NCI-H1417 treated with DMSO at 0.1 percent for 48 hours (cell line): Measurements from ENCODE around the gene SYNGR4.
A peak's percentile ranks its signal among the peaks of the same experiment; 100 is the strongest.

Experiments used
- DNase-seq: peaks from one replicate; lab custom pipeline; 2025; lab: John Stamatoyannopoulos, UW

The SYNGR4 gene

DNA sequence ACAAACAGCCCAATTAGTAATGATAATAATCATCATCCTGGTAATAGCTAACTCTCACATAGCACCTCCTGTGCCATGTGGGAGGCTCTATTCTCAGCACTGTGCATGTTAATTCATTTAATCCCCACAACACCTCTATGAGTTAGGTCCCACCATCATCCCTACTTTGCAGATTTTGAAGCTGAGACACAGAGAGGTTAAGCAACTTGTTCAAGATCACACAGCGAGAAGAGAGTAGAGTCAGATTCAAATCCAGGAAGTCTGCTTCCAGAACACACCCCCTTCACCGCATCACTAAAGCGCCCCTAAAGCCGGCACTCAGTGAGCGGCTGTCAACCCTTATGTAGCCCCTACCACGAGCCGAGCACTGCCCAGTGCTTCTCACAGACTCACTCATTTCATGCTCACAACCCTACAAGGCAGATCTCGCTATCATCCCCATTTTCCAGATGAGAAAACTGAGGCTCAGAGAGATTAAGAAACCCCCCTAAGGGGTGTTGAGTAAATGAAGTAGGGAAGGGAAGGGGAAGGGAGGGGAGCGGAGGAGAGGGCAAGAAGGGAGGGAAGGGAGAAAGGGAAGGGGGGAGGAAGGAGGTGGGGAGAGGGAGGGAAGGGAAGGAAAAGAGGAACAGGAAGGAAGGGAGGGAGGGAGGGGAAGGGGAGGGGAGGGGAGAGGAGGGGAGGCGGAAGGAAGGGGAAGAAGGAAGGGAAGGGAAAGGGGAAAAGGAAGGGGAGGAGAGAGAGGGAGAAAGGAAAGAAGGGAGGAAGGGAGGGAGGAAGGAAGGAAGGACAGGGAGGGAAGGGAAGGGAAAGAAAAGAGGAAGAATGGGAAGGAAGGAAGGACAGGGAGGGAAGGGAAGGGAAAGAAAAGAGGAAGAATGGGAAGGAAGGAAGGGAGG lies 22.4 kb upstream of the SYNGR4 start:
- no peak for DNase-seq

DNA sequence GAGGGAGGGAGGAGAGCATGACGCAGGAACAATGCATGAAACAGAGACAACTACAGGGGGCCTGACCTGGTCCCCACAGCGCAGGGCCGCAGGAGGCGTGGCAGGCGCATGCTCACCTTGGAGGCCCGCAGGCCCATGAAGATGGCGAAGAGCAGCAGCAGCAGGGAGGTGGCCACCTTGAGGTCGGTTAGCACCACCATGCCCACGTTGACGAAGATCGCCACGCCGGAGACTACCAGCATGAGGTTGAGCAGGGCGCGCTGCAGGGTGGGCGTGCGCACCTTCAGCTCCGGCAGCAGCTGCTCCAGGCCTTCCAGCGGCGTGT lies 21.8 kb upstream of the SYNGR4 start:
- DNase-seq = no peak

DNA sequence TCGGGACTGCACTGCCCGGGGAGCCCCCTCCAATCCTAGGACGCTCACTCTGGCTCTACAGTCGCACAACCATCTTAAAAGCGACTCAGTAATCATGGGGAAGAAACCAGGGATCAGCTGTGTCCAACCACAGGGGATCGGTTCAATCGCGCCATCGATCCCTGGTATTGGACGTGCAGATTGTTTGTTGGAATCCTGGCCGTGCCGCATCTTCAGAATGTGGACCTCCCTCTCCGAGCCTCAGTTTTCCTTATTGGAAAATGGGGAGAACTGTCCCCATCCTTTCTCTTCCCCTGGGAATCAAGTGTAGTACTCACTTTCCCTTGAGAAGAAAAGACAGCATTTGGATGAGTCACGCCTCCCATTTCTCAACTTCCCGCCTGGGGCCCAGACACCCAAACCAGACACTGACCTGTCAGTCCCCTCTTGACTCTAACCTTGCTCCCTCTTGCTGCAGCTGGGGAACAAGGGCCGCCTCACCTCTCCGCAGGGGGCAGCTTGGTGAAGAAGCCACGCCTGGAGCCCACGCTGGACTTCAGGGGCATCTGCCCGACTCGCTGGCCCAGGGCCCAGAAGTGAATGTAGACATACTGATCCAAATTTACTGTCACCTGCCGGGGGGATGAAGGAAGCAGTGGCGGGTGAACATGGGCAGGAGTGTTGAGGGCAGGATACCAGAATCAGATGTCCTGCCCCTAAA lies 21.2 kb upstream of the SYNGR4 start:
- no peak for DNase-seq

DNA sequence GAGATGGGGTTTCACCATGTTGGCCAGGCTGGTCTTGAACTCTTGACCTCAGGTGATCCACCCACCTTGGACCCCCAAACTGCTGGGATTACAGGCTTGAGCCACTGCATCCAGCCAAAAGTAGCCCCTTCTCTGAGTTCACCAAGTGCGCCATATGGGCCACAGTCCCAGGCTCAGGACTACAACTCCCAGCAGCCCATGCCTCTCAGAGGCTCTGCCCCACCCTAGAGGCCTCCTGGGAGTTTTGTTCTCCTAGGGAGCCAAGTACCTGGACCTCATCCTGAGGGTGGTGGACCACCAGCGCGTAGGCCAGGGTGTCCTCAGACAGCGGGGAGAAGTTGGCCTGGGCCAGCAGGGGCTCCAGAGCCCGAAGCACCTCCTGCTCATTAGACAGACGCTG lies 19.3 kb upstream of the SYNGR4 start:
- no peak for DNase-seq

DNA sequence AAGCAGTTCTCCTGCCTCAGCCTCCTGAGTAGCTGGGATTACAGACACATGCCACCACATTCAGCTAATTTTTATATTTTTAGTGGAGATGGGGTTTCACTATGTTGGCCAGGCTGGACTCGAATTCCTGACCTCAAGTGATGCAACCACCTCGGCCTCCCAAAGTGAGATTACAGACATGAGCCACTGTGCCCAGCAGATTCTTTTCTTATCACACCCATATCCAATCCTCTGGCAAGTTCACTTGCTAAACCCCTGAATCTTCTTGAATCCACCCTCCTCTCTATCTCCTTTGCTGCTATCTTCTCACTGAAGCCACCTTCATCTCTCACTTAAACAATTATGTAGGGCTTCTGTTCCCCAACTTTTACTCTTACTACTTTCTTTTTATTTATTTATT lies 18.0 kb upstream of the SYNGR4 start:
- DNase-seq = no peak

DNA sequence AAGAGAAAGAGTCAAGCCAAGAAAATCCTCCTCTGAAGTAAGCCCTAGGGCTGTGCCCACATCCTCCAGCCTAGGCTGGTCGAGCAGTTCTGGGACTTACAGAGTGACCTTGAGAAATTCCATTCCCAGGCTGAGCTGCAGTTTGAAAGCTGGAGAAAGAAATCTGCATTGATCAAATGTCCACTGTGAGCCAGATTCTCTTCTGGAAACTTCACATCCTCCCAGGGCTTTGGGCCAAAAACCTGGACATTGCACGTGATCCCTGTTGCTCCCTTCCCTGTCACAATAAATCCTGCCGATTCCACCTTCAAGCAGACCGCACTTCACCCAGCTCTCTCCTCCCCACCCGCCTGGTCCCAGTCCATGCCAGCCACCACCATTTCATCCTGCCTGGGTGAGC lies 16.1 kb upstream of the SYNGR4 start:
- DNase-seq = no peak

DNA sequence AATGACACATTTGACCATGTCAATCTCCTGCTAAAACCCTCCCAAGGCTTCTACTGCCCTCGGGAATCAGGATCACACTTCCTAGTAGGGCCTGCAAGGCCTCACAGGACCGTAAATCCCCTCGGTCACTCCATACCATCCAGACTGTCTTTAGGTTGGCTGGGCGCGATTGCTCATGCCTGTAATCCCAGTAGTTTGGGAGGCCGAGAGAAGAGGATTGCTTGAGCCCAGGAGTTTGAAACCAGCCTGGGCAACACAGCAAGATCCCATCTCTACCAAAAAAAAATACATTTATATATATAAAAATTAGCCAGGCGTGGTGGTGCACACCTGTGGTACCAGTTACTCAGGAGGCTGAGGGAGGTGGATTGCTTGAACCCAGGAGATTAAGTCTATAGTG lies 15.4 kb upstream of the SYNGR4 start:
- no peak for DNase-seq

DNA sequence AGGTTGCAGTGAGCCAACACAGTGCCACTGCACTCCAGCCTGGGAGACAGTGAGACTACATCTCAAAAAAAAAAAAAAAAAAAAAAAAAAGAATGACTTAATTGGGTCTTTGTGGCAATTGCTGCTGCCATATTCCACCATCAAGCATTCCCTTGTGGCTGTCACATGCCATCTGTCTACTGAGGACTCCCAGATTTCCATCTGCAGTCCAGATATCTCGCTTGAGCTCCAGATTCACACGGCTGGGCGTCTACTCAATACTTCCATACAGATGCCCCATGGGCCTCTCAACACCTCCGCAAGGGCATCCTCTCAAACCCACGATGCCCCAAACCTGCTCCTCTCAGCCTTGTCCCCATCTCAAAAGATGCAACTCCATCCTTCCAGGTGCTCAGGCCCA lies 13.3 kb upstream of the SYNGR4 start:
- DNase-seq = no peak

DNA sequence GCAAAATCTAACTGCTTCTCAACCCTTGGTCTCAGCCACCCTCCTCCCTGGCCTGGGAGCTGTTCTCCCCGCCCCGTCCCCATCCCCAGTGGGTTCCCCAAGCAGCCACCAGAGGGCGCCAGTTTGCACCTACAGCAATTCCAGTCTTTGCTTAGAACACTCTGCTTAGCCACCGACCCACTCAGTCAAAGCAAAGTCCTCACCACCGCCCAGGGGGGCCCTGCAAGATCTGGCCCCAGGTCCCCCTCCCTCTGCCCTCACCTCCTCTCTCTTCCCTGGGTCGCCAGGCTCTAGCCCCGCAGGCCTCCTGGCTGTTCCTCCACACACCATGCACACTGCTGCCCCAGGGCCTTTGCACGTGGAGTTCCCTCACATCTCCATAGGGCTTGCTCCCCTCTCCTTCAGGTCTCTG lies 12.8 kb upstream of the SYNGR4 start:
- no peak for DNase-seq

DNA sequence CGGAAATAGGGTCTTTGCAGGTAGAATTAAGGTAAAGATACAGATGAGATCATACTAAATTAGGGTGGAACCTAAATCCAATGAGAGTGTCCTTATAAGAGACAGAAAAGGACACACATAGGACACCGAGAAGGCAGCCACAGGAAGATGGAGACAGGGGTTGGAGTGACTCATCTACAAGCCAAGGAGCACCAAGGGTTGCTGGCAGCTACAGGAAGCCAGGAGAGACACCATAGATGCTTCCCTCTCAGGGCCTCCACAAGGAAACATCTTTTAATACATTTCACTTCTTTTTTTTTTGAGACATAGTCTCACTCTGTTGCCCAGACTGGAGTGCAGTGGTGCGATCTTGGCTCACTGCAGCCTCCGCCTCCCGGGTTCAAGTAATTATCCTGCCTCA lies 10.5 kb upstream of the SYNGR4 start:
- DNase-seq = no peak

DNA sequence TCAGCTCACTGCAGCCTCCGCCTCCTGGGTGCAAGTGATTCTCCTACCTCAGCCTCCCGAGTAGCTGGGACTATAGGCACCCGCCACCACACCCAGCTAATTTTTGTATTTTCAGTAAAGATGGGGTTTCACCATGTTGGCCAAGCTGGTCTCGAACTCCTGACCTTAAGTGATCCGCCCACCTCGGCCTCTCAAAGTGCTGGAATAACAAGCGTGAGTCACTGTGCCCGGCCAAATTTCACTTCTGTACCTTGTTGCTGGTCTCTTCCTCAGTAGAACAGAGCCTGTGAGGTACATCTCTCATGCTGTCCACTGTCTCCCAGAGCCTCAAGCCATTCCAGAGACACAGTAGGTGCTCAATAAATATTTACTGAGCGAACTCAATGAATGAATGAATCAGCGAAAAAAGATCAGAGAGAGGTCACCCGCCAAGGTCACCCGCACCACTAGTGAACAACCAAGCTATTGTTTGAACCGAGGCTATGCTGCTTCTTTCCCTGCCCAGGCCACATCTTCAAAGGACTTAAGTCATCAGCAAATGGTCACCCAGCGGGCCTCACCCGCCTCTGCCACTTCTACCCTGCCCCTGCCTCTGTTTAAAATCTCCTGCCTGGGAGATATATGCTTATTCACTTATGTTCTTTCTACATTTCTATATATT lies 9.7 kb upstream of the SYNGR4 start:
- DNase-seq = no peak

DNA sequence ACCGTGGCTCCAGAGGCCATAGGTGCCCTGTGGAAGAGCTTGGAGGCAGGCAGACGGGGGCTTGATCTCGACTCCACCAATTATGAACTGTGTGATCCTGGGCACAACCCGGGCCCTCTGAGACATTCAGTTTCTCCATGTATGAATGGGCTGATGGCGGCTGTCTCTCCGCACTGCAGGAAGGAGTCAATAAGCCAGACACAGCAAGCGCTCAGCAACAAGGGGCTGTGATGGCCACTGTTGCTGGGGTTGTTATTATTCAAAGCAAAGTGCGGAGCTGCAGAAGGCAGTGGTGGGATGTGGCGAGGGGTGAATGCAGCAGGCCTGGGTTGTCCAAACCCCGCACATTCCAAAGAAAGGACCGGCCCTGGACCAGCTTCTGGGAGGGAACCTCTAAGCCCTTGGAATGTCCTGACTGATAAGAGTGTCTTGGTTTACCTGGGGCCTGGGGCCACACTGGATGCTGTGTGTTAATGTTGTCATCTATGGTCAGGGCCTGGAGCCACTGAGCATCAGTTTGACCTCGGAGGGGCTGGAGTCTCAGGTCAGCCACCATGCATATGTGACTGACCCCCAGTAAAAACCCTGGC lies 8.7 kb upstream of the SYNGR4 start:
- DNase-seq = no peak

DNA sequence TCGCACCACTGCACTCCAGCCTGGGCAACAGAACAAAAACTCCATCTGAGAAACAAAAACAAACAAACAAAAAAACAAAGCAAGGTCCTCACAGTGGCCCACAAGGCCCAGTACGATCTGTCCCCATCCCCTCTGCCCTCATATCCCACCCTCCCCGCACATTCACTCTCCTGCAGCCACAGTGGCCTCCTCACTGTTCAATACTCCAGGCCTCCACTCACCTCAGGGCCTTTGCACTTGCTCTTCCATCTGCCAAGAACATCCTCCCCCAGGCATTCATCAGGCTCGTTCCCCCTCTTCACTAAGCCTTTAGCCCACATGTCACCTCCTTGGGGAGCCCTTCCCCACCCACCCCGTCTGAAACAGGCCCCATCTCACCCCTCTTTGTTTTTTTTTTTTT lies 5.0 kb upstream of the SYNGR4 start:
- DNase-seq = no peak

DNA sequence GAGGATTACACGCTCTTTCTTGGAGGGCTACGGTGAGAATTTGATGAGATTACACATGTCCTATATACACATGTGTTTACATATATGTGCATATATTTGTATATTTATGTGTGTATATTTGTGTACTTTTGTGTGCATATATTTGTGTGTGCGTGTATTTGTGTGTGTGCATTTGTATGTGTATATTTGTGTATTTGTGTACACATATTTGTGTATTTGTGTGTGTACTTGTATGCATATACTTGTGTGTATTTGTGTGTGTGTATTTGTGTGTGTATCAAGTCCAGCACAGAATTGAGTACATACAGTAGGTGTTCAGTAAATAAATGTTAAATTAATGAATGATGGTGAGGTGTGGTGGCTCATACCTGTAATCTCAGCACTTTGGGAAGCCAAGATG lies 2.3 kb upstream of the SYNGR4 start:
- DNase-seq = no peak

DNA sequence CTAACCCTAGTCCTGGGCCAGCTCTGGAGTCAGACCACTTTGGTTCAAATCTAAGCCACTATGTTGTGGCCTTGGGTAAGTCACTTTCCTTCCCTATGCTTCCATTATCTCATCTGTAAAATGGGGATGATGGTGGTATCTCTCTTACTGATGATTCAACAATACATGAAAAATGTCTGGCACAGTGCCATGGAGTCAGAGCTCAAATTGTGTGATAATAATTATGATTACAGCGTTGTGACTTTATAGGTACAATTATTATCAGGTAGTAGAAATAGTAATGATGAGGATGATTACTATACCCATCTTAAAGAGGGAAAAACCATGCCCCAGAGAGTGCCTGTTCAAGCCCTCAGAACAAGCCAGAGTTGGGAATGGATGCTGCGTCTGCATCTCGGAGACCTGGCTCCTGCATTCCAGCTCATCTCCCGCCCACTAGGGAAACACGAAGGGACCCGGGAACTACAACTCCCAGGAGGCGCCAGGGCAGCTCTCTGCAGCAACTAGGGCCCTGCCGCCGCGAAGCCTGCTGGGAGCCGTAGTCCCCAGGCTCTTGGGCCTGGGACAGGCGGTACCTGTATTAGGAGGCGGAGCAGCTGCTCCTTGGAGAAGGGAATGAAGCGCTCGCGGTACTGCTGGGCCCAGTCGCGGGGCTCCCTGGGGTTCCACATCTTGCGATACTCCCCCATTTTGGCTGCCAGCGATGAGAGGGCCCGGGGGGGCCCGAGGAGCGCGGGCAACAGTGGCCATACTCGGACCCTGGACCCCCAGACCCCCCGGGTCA lies 1.3 kb upstream of the SYNGR4 start:
- DNase-seq = peak; percentile 24

DNA sequence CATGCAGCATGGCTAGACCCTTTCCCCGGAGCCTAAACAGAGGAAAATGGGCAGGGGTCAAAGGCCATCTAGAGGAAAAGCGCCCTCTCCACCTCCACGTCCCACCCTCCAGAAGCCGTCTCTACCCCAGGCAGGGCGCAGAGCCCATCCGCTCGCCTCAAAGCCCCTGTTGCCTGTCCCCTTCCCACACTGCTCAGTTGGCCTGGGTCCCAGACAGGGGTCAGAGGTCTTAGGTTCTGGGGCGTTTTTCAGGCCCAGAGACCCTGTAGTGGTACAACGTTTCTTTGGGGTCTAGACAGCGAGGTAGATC lies 712 bp upstream of the SYNGR4 start:
- DNase-seq = no peak

DNA sequence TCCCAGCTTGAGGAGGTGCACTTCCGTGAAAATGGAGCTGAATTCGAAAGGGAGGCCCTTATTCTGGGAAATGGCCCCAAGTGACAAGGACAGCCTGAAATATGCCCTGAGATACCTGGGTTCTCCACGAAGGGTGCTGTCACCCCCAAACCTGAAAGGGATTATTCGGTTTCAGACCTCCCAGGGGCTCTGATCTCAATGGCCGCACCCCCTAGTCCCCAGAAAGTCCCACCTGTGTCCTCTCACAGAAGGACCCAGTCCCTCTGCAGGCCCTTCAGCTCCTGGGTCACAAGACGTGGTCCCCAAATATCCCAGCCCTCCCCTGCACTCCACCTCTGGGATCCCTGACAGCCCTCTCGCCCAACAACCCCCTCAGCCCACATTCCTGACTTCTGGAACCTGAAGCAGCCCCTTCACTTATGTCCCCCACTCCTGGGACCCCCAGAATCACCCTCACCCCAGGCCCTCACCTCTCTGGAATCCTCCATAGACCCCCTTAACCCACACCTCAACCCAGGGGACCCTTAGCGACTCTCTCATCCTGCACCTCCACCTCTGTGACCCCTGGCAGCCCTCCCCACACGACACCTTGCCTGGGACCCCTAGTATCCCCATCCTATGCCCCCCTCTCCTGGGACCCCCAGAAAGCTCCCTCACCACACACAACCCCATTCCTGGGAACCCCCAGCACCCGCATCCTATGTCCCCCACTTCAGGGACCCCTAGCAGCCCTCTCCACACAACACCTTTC lies 606 bp downstream of the SYNGR4 start:
- no peak for DNase-seq

DNA sequence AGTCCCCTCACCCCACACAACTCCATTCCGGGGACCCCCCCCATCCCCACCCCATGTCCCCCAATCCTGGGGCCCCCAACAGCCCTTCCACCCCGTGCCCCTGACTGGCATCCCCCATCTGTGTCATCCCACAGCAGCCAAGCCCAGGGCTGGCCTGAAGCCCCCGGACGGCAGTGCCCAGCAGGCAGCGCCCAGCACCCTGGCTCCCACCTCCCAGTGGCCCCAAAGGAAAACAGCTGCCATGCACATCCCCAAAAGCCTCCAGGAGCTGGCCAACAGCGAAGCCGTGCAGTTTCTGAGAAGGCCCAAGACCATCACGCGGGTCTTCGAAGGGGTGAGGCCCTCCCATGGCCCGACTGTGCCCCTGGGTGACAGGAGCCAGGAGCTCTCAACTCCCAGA lies 1.4 kb downstream of the SYNGR4 start:
- DNase-seq = no peak

DNA sequence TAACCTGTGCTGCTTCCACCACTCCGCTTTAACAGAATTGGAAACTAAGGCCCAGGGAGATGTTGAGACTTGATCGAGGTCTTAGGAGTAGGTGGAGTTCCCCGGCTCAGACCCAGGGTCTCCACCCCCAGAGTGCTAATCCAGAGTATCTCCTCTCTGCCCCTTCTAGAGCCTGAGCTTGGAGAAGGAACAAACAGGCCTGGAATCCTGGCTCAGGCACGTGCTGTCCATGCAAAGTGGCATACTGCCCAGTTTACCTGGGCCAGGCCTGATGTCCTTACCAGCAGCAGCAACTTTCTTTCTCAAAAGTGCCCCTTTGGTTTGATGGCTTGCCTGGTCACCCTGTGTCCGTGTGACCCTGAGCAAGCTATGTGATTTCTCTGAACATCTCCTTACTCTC lies 3.7 kb downstream of the SYNGR4 start:
- no peak for DNase-seq

DNA sequence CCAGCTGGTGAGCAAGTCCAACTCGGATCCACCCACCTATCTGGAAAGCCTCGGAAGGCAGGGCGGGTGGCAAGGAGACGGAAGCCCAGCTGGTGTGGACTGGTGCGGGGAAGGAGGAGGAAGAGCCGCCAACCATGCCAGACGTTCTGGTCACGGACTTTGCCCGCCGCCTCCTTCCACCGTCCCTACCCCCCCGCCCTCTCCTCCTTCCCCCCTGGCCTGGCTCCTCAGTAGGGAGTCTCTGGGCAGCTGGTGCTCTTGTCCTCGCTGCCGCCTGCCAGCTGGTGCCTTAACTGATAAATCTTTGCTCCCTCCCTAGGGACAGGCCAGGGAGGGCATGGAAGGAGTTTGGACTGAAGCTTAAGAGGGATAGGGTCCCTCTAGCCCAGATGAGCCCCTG lies 4.8 kb downstream of the SYNGR4 start:
- no peak for DNase-seq

DNA sequence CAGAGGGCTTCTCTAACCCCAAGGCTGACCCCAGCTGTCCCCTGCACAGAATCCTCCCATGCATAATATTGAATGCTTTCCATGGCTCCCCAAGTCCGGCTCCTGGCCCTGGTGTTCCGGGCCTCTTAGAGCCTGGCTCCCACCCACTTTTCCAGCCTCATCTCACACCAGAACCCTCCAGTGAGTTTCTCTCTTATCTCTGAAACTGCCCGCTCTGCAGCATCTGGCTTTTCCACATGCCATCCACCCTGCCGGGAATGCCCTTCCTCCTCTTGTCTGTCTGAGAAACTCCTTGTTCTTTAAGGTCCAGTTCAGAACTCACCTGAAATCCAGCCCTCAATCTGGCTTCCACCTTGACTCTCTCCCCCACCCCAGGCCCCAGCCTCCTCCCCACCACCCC lies 6.8 kb downstream of the SYNGR4 start:
- no peak for DNase-seq

DNA sequence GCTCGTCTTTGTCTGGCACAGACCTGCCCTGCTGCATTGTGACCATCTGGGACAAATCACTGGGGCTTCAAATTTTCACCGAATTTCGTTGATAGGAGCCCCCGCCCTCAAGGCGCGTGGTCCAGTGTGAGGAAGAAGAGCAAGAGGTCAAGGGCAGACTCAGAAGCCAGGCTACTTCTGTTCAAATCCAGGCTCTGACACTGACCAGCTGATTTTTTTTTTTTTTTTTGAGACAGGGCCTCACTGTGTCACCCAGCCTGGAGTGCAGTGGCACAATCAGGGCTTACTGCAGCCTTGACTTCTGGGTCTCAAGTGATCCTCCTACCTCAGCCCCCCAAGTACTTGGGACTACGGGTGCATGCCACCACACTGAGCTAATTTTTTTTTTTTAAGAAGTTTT lies 7.2 kb downstream of the SYNGR4 start:
- no peak for DNase-seq
